Pancreas (tissue), 10 donors: ENCODE data around the gene FAM216B. TPM values are rescaled to one million over a fixed set of nuclear protein-coding genes. Genes with fewer than 3 reads are reported as not detected.

Experiments used
- ATAC-seq, 4 donors: fragments of 200-7000 bp; cut with Tn5 transposase; one replicate each; pipeline versions ENCODE4 v1.8.0 to v1.9.1; 2020; ENCODE audit warnings: mild to moderate bottlenecking in 4 of 4, moderate library complexity in 4 of 4
- DNase-seq, 6 donors: peaks; one replicate each; pipeline ENCODE4 v3.0.0-alpha.2; 2020
- FAIRE-seq: peaks from 2 replicates; lab custom pipeline; 2012; peaks lifted over from hg19 to GRCh38; lab: Jason Lieb, UNC
- H3K27ac ChIP-seq, 4 donors: fragments of 200-600 bp; sonication (generic); 1 replicate in 3 of 4; 2 replicates in 1 of 4; pipeline versions ENCODE4 v1.5.0 to v1.8.0; 2020
- H3K27me3 ChIP-seq, 4 donors: fragments of 200-600 bp; one replicate each; pipeline ENCODE4 v1.8.0; 2021
- H3K36me3 ChIP-seq, 3 donors: fragments of 200-600 bp; sonication (generic) in 1 of 3; one replicate each; pipeline versions ENCODE4 v1.5.0 to v1.8.0; 2020 to 2021
- H3K4me1 ChIP-seq, 3 donors: fragments of 200-600 bp; one replicate each; pipeline ENCODE4 v1.8.0; 2021
- H3K4me3 ChIP-seq, 4 donors: fragments of 200-600 bp; sonication (generic) in 2 of 4; one replicate each; pipeline versions ENCODE4 v1.5.0 to v1.8.0; 2020 to 2021
- H3K9me3 ChIP-seq, 4 donors: fragments of 200-600 bp; one replicate each; pipeline ENCODE4 v1.8.0; 2021
- CTCF ChIP-seq, 4 donors: fragments of 200-600 bp; sonication (generic) in 3 of 4; IDR thresholded peaks; one replicate each; pipeline versions ENCODE4 v1.5.0 to v1.8.0; 2021; ENCODE audit warnings: antibody characterized with exemption in 4 of 4
- WGBS, 2 donors: extraction: QIAGEN DNeasy Blood & Tissue Kit; methylation state at CpG; one replicate each; pipeline ENCODE4 v1.1.7; 2013; 5-methylcytosine and 5-hydroxymethylcytosine counted together
- intact Hi-C, 3 donors: fragments of 100-400 bp; cut with DNase I; formaldehyde crosslinking; loops; one replicate each; pipeline versions ENCODE4 v1.11.1 to v1.14.2; 2022
- polyA plus RNA-seq, 2 donors: library from polyadenylated mRNA; stranded (reverse); fragments of 200-250 nt; gene quantifications; one replicate each; pipeline ENCODE4 v1.2.3, GENCODE V29; 2013
- total RNA-seq, 6 donors: library from RNA; stranded (reverse); fragmentation: NEBNext Ultra II Directional in 4 of 6; extraction: Animal tissue kit (Norgen Biotek cat#: 25700) in 4 of 6; gene quantifications; one replicate each; pipeline versions ENCODE4 v1.2.1 to v1.2.4, GENCODE V29; 2021 to 2023
- donor health status: healthy with polysubstance abuse.
- donor health status: DM: no; HTN: no; CAD: no; lungs with moderate emphysema.
- donor health status: DM: no; HTN: no; CAD: no.
- donor health status: control.
- donor health status: control.
- donor health status: Bipolar disorder and iron deficiency.
- donor health status: DM: yes; HTN: yes; CAD: no.
- donor health status: DM: no; HTN: no; CAD: no.
- donor health status: DM: no; HTN: no; CAD: no.
- donor health status: DM: yes; HTN: yes; CAD: no.

The FAM216B gene
- total and polyA plus RNA-seq, 8 donors: 0.06 TPM; not detected in 7

GRCh38 chr13:42804244-42804874 is 23.0 kb downstream of the FAM216B start:
- no peaks in the 10 kb centered on the region for H3K4me1 ChIP-seq
- WGBS, 2 donors: 58 to 63% methylated on average over 4 of the region's 4 CpGs
- intact Hi-C loops: no loop called here
- H3K36me3 ChIP-seq: no peaks in the 10 kb centered on the region
- DNase-seq (no peak), FAIRE-seq (no peak), ATAC-seq (no peak)
- no peak overlapping the region for H3K27ac ChIP-seq
- no peak for TF ChIP-seq CTCF (IDR thresholded peaks at IDR 0.05)
- H3K4me3 ChIP-seq: no peak overlapping the region
- no peaks in the 10 kb centered on the region for H3K27me3 ChIP-seq
- H3K9me3 ChIP-seq: no peaks in the 10 kb centered on the region

GRCh38 chr13:42807241-42807640 is 25.9 kb downstream of the FAM216B start:
- ATAC-seq (no peak), FAIRE-seq (no peak), DNase-seq (no peak)
- H3K27ac ChIP-seq: no peak overlapping the region
- H3K4me3 ChIP-seq: no peak overlapping the region
- no peak for TF ChIP-seq CTCF (IDR thresholded peaks at IDR 0.05)
- H3K9me3 ChIP-seq: no peaks in the 10 kb centered on the region
- no peaks in the 10 kb centered on the region for H3K36me3 ChIP-seq
- intact Hi-C loops: no loop called here
- no peaks in the 10 kb centered on the region for H3K27me3 ChIP-seq
- no peaks in the 10 kb centered on the region for H3K4me1 ChIP-seq
- 62 to 64% methylated on average over 2 of the region's 2 CpGs for WGBS, 2 donors

GRCh38 chr13:42807866-42808265 is 26.5 kb downstream of the FAM216B start:
- Histone ChIP-seq H3K36me3 (no peaks in the 10 kb centered on the region), H3K4me1 (no peaks in the 10 kb centered on the region), H3K4me3 (no peak overlapping the region), H3K27me3 (no peaks in the 10 kb centered on the region), H3K27ac (no peak overlapping the region), H3K9me3 (no peaks in the 10 kb centered on the region)
- TF ChIP-seq CTCF (IDR thresholded peaks at IDR 0.05): no peak
- no peak for ATAC-seq
- intact Hi-C loops: no loop called here
- 69 to 71% methylated on average over 4 of the region's 4 CpGs for WGBS, 2 donors
- DNase-seq: no peak
- FAIRE-seq: no peak

GRCh38 chr13:42808341-42808940 is 27.1 kb downstream of the FAM216B start:
- no peaks in the 10 kb centered on the region for H3K9me3 ChIP-seq
- WGBS, 2 donors: 78 to 79% methylated on average over 5 of the region's 5 CpGs
- no peak for FAIRE-seq

More at GRCh38 chr13:42808341-42808940, 27.1 kb downstream of the FAM216B start:
- no peak overlapping the region for H3K27ac ChIP-seq
- H3K4me3 ChIP-seq: no peak overlapping the region
- no peaks in the 10 kb centered on the region for H3K4me1 ChIP-seq
- H3K36me3 ChIP-seq: no peaks in the 10 kb centered on the region
- no peak for TF ChIP-seq CTCF (IDR thresholded peaks at IDR 0.05)
- no peak for ATAC-seq
- DNase-seq: no peak
- intact Hi-C loops: no loop called here
- no peaks in the 10 kb centered on the region for H3K27me3 ChIP-seq
